ENCODE data around the gene RPUSD4.

The RPUSD4 gene

DNA sequence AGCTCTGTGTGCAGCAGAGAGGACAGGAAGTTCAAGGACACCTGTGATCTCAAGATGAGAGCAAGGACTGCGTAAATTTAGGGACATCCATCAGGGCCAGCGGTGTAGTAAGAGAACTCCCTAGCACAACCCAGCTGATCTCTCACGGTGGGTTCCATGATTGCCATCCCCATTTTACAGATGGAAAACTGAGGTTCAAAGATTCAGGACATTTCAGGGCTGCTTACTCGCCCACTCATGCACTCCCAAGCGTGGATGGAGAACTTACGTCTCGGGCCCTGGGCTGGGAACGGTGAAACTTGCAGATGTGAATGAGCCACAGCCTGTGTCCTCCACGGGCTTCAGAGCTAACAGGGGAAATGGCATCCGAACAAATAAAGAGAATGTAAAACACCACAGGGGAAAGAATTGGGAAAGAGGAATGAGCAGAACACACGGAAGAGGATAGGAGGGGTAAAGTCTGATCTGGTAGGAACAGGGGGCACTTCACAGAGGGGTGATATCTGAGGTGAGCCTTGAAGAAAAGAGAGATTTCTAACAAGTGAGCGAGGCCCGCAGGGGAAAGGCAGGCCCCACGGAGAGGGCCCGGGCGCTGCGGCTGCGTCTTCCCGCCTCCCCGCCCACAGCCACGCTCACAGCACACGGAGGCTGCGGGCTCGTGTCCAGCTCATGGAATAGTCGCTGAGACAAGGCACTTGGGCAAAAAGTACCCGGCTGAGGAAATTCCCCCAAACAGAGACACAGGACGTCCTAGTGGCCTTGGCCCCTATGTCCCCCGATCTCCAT lies 55.9 kb downstream of the RPUSD4 start:
- no peak overlapping the region for H3K9ac ChIP-seq (ENCODE audit: low read length)
- H2BK120ac ChIP-seq (ENCODE audit: insufficient read depth, low read length, poor library complexity): no peak overlapping the region
- H4K91ac ChIP-seq (ENCODE audit: low read depth, low read length): no peak overlapping the region
- H3K27ac ChIP-seq (ENCODE audit: low read depth, low read length): no peak overlapping the region
- H3K4ac ChIP-seq (ENCODE audit: low read depth, low read length): no peak overlapping the region
- no peaks in the 10 kb centered on the region for H3K36me3 ChIP-seq (ENCODE audit: control insufficient read depth in 1 of 2, insufficient read depth in 2 of 2, low read length in 2 of 2)
- no peak overlapping the region for H3K14ac ChIP-seq (ENCODE audit: low read length)
- no peak for DNase-seq
- no peaks in the 10 kb centered on the region for H3K79me2 ChIP-seq (ENCODE audit: control insufficient read depth, insufficient read depth, low read length, poor library complexity)
- no peak overlapping the region for H3K4me3 ChIP-seq (ENCODE audit: low read depth, low read length)
- H4K12ac ChIP-seq (ENCODE audit: low read depth, low read length): no peak overlapping the region
- no peaks in the 10 kb centered on the region for H3K9me3 ChIP-seq (ENCODE audit: insufficient read depth, low read depth, low read length)
- H2AFZ ChIP-seq (ENCODE audit: insufficient read depth, low read length, poor library complexity): no peak overlapping the region
- no peak overlapping the region for H2BK5ac ChIP-seq (ENCODE audit: low read depth, low read length, poor library complexity)
- WGBS (ENCODE audit: extremely low coverage, insufficient coverage, insufficient read length): no CpG with 5 or more reads among the region's 28 CpGs
- H3K27me3 ChIP-seq (ENCODE audit: insufficient read depth, low read length): no peaks in the 10 kb centered on the region
- no peak overlapping the region for H3K4me2 ChIP-seq (ENCODE audit: low read length)
- H3K79me1 ChIP-seq (ENCODE audit: low read length): no peaks in the 10 kb centered on the region
- H2AK5ac ChIP-seq (ENCODE audit: low read length): no peak overlapping the region
- no peak overlapping the region for H4K8ac ChIP-seq (ENCODE audit: low read depth, low read length)
- H3K23ac ChIP-seq (ENCODE audit: low read length): no peak overlapping the region
- H2BK12ac ChIP-seq (ENCODE audit: low read length): no peak overlapping the region
- peaks cover 8 to 15% of the 10 kb centered on the region in 2 experiments for H3K4me1 ChIP-seq (ENCODE audit: control insufficient read depth in 1 of 2, insufficient read depth in 2 of 2, low read length in 2 of 2)
- H3K18ac ChIP-seq (ENCODE audit: low read length): no peak overlapping the region

DNA sequence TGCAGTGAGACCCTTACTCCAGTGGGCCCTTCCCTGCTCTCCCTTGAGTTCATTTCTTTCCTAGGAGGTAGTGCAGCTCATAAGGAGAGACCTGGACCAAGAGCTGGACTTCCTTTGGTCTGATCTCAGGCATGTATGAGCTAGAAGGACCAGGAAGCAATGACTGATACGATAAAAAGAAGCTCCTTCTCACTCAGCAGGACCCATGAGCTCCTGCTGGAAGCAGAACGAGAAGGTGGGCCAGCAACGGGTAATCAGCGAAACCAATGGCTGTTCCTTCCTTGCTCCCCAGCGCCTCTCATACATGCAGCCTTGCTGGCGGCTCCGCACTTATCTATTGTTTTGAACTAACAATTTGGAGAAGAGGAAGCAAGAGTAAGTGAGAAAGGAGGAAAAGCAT lies 56.8 kb downstream of the RPUSD4 start:
- Histone ChIP-seq H2AK5ac (ENCODE audit: low read length) (no peak overlapping the region), H3K79me2 (ENCODE audit: control insufficient read depth, insufficient read depth, low read length, poor library complexity) (no peaks in the 10 kb centered on the region)
- WGBS (ENCODE audit: extremely low coverage, insufficient coverage, insufficient read length): no CpG with 5 or more reads among the region's 7 CpGs

DNA sequence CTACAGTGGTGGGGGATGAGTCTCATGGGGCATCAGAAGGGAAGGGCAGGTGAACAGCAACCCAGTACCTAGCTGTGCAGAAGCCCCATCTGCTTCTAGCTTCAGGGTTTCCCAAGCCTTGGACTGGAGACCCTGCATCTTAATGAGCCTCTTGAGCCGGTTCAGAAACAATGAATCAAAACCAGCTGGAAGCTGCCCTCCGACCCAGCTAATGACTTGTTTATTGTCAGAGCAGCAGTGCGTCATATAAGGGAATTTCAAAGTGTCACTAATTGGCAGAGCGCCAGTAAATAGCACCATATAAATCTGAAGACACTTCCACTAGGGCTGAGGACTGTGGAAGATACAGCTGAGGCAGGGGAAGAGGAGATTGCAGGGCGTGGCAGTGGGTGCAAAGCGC lies 57.5 kb downstream of the RPUSD4 start:
- no peak for DNase-seq
- Histone ChIP-seq H3K18ac (ENCODE audit: low read length) (no peak overlapping the region), H3K4me2 (ENCODE audit: low read length) (no peak overlapping the region), H3K79me2 (ENCODE audit: control insufficient read depth, insufficient read depth, low read length, poor library complexity) (no peaks in the 10 kb centered on the region), H4K12ac (ENCODE audit: low read depth, low read length) (no peak overlapping the region), H3K27me3 (ENCODE audit: insufficient read depth, low read length) (no peaks in the 10 kb centered on the region), H3K27ac (ENCODE audit: low read depth, low read length) (no peak overlapping the region), H3K4me1 (ENCODE audit: control insufficient read depth in 1 of 2, insufficient read depth in 2 of 2, low read length in 2 of 2) (peaks cover 5 to 6% of the 10 kb centered on the region in 2 experiments), H3K4ac (ENCODE audit: low read depth, low read length) (no peak overlapping the region), H2AK5ac (ENCODE audit: low read length) (no peak overlapping the region), H3K9ac (ENCODE audit: low read length) (no peak overlapping the region), H3K36me3 (ENCODE audit: control insufficient read depth in 1 of 2, insufficient read depth in 2 of 2, low read length in 2 of 2) (no peaks in the 10 kb centered on the region), H3K9me3 (ENCODE audit: insufficient read depth, low read depth, low read length) (no peaks in the 10 kb centered on the region), H3K14ac (ENCODE audit: low read length) (no peak overlapping the region), H3K23ac (ENCODE audit: low read length) (no peak overlapping the region), H4K8ac (ENCODE audit: low read depth, low read length) (no peak overlapping the region), H2AFZ (ENCODE audit: insufficient read depth, low read length, poor library complexity) (no peak overlapping the region), H3K79me1 (ENCODE audit: low read length) (no peaks in the 10 kb centered on the region), H2BK12ac (ENCODE audit: low read length) (no peak overlapping the region), H3K4me3 (ENCODE audit: low read depth, low read length) (no peak overlapping the region), H2BK120ac (ENCODE audit: insufficient read depth, low read length, poor library complexity) (no peak overlapping the region), H4K91ac (ENCODE audit: low read depth, low read length) (no peak overlapping the region), H2BK5ac (ENCODE audit: low read depth, low read length, poor library complexity) (no peak overlapping the region)
- WGBS (ENCODE audit: extremely low coverage, insufficient coverage, insufficient read length): no CpG with 5 or more reads among the region's 6 CpGs

More for the DNA sequence above, 56.8 kb downstream of the RPUSD4 start:
- H3K23ac ChIP-seq (ENCODE audit: low read length): no peak overlapping the region
- H3K14ac ChIP-seq (ENCODE audit: low read length): no peak overlapping the region
- no peak overlapping the region for H4K12ac ChIP-seq (ENCODE audit: low read depth, low read length)
- H3K27ac ChIP-seq (ENCODE audit: low read depth, low read length): no peak overlapping the region
- no peak overlapping the region for H3K18ac ChIP-seq (ENCODE audit: low read length)
- H4K8ac ChIP-seq (ENCODE audit: low read depth, low read length): no peak overlapping the region
- DNase-seq: no peak
- no peaks in the 10 kb centered on the region for H3K27me3 ChIP-seq (ENCODE audit: insufficient read depth, low read length)
- H3K4me2 ChIP-seq (ENCODE audit: low read length): no peak overlapping the region
- H2BK120ac ChIP-seq (ENCODE audit: insufficient read depth, low read length, poor library complexity): no peak overlapping the region
- no peak overlapping the region for H3K4ac ChIP-seq (ENCODE audit: low read depth, low read length)
- no peaks in the 10 kb centered on the region for H3K79me1 ChIP-seq (ENCODE audit: low read length)
- peaks cover 6 to 7% of the 10 kb centered on the region in 2 experiments for H3K4me1 ChIP-seq (ENCODE audit: control insufficient read depth in 1 of 2, insufficient read depth in 2 of 2, low read length in 2 of 2)
- H4K91ac ChIP-seq (ENCODE audit: low read depth, low read length): no peak overlapping the region
- no peak overlapping the region for H3K9ac ChIP-seq (ENCODE audit: low read length)
- no peak overlapping the region for H3K4me3 ChIP-seq (ENCODE audit: low read depth, low read length)
- no peak overlapping the region for H2BK12ac ChIP-seq (ENCODE audit: low read length)
- no peaks in the 10 kb centered on the region for H3K36me3 ChIP-seq (ENCODE audit: control insufficient read depth in 1 of 2, insufficient read depth in 2 of 2, low read length in 2 of 2)
- no peak overlapping the region for H2AFZ ChIP-seq (ENCODE audit: insufficient read depth, low read length, poor library complexity)
- H2BK5ac ChIP-seq (ENCODE audit: low read depth, low read length, poor library complexity): no peak overlapping the region
- no peaks in the 10 kb centered on the region for H3K9me3 ChIP-seq (ENCODE audit: insufficient read depth, low read depth, low read length)

DNA sequence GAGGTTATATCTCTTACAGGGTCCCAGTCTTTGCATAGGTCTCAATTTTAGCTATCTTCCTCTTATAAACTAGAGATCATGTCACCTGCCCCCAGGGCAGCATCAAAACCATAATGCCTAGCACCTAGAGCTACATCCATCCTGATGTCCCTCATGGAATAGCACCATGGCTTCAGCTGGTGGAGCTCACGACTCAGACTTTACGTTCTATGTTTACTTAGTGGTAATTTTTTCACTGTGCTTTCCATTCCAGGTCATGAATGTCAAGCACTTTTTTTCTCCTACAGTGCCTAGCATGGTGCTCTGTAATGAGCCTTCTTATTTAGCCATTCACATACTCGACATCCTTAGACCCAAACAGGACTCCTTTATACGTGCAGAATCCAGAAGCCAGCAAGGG lies 58.4 kb downstream of the RPUSD4 start:
- Histone ChIP-seq H3K23ac (ENCODE audit: low read length) (no peak overlapping the region), H3K9me3 (ENCODE audit: insufficient read depth, low read depth, low read length) (no peaks in the 10 kb centered on the region), H3K9ac (ENCODE audit: low read length) (no peak overlapping the region), H2BK12ac (ENCODE audit: low read length) (no peak overlapping the region), H3K79me2 (ENCODE audit: control insufficient read depth, insufficient read depth, low read length, poor library complexity) (no peaks in the 10 kb centered on the region), H3K18ac (ENCODE audit: low read length) (no peak overlapping the region), H3K36me3 (ENCODE audit: control insufficient read depth in 1 of 2, insufficient read depth in 2 of 2, low read length in 2 of 2) (no peaks in the 10 kb centered on the region), H4K12ac (ENCODE audit: low read depth, low read length) (no peak overlapping the region), H3K27me3 (ENCODE audit: insufficient read depth, low read length) (no peaks in the 10 kb centered on the region), H3K27ac (ENCODE audit: low read depth, low read length) (no peak overlapping the region), H2AK5ac (ENCODE audit: low read length) (no peak overlapping the region), H3K79me1 (ENCODE audit: low read length) (no peaks in the 10 kb centered on the region), H3K4me2 (ENCODE audit: low read length) (no peak overlapping the region), H4K8ac (ENCODE audit: low read depth, low read length) (no peak overlapping the region), H2AFZ (ENCODE audit: insufficient read depth, low read length, poor library complexity) (no peak overlapping the region), H3K14ac (ENCODE audit: low read length) (no peak overlapping the region), H3K4me1 (ENCODE audit: control insufficient read depth in 1 of 2, insufficient read depth in 2 of 2, low read length in 2 of 2) (peaks cover 6 to 8% of the 10 kb centered on the region in 2 experiments), H3K4me3 (ENCODE audit: low read depth, low read length) (no peak overlapping the region), H2BK5ac (ENCODE audit: low read depth, low read length, poor library complexity) (no peak overlapping the region), H3K4ac (ENCODE audit: low read depth, low read length) (no peak overlapping the region), H4K91ac (ENCODE audit: low read depth, low read length) (no peak overlapping the region), H2BK120ac (ENCODE audit: insufficient read depth, low read length, poor library complexity) (no peak overlapping the region)
- WGBS (ENCODE audit: extremely low coverage, insufficient coverage, insufficient read length): no CpG with 5 or more reads among the region's 4 CpGs
- no peak for DNase-seq

Data from trophoblast cell (in vitro differentiated cells and primary cell).